Measurements from ENCODE around the gene HMBS. TPM values are rescaled to one million over a fixed set of nuclear protein-coding genes. Genes with fewer than 3 reads are reported as not detected.
"Not testable (repeated sequence)": the region's sequence is repeated elsewhere in the genome, so short reads cannot be mapped to it uniquely, and the experiment has no call there.

The HMBS gene
- polyA plus RNA-seq (ENCODE audit: insufficient read length in 4 of 4) = 10 to 100 TPM; 25.6 to 29.4 (median 28.8) TPM

GRCh38 chr11:119084663-119085436, at the start of gene HMBS:
TSS of gene HMBS (plus strand) at chr11:119084881. CDS start at chr11:119085034, 153 bp downstream.
- peak; percentile 93 to 96 (median 94) for DNase-seq (ENCODE audit: low read depth in 4 of 4, low spot score in 2 of 4)

GRCh38 chr11:119038884-119039283, 45.8 kb upstream of the HMBS start:
- DNase-seq (ENCODE audit: low read depth in 4 of 4, low spot score in 2 of 4) = no peak

GRCh38 chr11:119039471-119039870, 45.2 kb upstream of the HMBS start:
- not testable (repeated sequence) for DNase-seq (ENCODE audit: low read depth in 4 of 4, low spot score in 2 of 4)

DNA sequence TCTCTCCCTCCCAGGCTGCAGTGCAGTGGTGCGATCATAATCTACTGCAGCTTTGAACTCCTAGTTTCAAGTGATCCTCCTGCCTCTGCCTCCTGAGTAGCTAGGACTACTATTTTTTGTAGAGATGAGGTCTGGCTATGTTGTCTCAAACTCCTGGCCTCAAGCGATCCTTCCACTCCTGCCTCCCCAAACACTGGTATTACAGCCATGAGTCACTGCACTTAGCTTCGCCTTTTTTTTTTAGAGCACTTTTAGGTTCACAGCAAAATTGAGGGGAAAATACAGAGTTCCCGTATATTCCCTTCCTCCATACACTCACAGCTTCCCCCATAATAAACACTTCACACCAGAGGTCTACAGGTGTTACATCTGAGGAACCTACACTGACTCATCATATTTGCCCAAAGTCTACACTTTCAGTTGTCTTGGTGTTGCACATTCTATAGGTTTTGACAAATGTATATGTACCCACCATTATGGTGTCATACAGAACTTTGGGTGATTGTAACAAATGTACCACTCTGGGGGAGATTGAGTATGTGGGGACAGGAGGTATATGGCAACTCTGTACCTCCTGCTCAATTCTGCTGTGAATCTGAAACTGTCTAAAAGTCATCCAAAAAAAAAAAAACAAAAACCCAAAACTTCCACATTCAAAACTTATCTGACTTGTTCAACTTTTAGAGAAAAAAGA, 42.7 kb upstream of the HMBS start:
- no peak for DNase-seq (ENCODE audit: low read depth in 4 of 4, low spot score in 2 of 4)

DNA sequence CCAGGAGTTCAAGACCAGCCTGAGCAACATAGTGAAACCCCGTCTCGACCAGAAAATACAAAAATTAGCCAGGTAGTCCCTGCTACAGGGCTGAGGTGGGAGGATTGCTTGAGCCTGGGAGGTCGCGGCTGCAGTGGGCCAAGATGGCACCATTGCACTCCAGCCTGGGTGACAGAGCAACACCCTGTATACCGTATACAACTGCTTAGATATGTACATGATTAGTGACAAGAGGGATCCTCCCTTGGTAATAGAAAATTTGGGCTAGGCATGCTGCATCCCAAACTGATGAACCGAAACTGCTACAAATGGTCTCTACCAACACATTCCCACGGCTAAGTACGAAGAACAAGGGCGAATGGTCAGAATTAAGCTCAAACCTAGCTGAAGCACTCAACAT, 41.8 kb upstream of the HMBS start:
- DNase-seq (ENCODE audit: low read depth in 4 of 4, low spot score in 2 of 4) = no peak

DNA sequence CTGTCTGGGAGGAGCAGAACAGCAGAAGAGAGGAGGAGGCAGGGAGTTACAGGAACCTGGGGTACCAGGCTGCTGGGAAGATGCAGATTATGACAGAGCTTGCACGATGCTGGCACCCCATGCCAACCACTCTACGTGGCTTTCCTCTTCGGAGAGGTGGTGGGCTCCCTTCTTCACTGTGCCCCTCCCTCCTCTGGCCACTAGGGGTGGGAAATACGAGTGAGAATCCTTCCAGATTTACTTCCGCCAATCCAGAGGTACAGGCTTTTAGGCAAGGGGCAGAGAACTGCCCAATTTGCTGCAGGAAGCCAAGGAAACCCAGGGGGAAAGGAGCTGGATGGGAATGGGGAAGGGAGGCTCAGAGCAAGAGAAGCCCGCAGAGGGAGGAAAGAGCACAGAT, 40.0 kb upstream of the HMBS start:
- DNase-seq (ENCODE audit: low read depth in 4 of 4, low spot score in 2 of 4) = no peak

- no peak for DNase-seq (ENCODE audit: low read depth in 4 of 4, low spot score in 2 of 4)
These were observed 38.2 kb upstream of the HMBS start for GRCh38 chr11:119046489-119046888.

GRCh38 chr11:119047205-119047604, 37.5 kb upstream of the HMBS start:
- DNase-seq (ENCODE audit: low read depth in 4 of 4, low spot score in 2 of 4) = no peak

GRCh38 chr11:119048644-119049043, 36.0 kb upstream of the HMBS start:
- DNase-seq (ENCODE audit: low read depth in 4 of 4, low spot score in 2 of 4) = no peak

DNA sequence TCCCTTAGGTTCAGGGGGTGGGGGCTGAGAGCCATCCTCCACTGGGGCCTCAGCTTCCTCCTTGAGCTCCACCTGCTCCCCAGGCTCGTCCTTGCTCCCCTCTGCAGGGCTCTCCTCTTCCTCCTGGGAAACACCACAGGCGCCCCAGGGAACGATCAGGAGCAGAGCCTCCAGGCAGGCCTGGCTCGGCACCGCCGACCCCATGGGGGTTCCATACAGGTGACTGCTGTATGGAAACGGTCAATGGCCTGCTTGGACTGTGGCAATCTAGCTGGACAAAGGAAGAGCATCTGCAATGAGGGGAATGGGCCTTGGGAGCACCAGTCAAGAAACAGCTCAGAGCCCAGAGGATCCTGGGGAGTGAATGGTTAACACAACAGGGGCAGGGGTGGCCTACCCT, 35.6 kb upstream of the HMBS start:
- DNase-seq (ENCODE audit: low read depth in 4 of 4, low spot score in 2 of 4) = no peak

- no peak for DNase-seq (ENCODE audit: low read depth in 4 of 4, low spot score in 2 of 4)
These were observed 33.1 kb upstream of the HMBS start for GRCh38 chr11:119051440-119052162.

- no peak for DNase-seq (ENCODE audit: low read depth in 4 of 4, low spot score in 2 of 4)
These were observed 32.4 kb upstream of the HMBS start for GRCh38 chr11:119052163-119052814.

DNA sequence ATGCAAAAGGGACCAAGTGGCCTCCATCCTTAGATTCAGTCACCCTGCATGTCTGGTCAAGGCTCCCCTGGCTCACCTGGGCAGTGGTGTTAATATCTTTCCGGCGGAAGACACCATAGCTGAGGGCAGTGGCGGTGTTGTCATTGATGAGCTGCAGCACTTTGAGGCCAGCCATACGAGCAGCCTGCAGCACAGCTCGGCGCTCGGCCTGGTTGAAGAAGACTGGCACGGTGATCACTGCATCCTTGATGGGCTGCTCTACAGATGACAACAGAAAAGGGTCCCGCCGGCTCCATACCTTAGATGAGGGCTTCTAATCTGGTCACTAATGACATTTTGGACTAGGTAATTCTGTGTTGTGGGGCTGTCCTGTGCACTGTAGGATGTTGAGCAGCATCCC, 30.3 kb upstream of the HMBS start:
- DNase-seq (ENCODE audit: low read depth in 4 of 4, low spot score in 2 of 4) = no peak

DNA sequence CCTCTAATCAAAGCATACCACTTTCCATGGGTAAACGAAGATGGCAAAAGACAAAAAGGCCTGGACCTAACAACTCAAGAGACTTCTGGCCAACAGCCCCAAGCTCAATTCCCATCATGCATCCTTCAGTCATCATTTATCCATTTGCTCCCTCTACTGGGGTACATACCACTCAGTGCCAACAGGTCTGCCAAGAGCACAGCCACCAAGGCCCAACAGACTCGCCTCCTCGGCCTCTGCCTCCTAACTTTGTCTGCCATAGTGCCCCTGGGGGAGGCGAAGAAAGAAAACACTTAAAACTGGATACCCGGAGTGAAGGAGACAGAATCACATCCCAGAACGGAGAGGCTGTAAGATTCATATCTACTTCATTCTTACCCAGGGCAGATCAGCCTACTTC, 28.8 kb upstream of the HMBS start:
- DNase-seq (ENCODE audit: low read depth in 4 of 4, low spot score in 2 of 4) = no peak

DNA sequence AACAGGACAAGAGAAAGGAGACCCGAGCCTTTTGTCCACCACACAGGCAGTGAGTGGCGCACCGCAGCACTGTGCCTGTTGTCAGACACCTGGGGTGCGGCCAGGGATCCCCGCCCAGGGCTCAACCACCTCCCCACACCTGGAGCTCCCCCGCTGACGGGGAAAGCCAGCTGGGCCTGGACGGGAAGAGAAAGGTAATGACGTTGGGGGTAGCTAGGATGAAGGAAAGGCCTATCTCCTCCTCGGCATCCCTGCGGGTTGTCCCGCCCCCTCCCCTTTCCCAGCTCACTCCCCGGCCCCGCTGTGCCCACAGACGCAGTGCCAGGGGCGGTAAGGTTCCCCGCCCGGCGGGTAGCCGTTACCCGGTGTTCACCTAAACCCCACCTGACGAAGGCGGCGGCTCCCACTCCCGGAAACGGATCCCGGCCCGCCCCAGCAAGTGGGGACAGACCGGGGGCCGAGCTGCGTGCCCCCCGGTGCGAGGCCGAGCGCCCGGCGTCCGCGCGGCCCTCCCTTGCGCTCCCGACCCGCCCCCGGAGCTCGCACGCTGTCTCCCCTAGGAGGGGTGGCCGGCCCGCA, 28.2 kb upstream of the HMBS start:
- DNase-seq (ENCODE audit: low read depth in 4 of 4, low spot score in 2 of 4) = no peak

GRCh38 chr11:119057000-119057769, 27.5 kb upstream of the HMBS start, which contains the start of gene HYOU1:
TSS of gene HYOU1 (minus strand) at chr11:119057205. CDS start at chr11:119056160, 1,045 bp downstream.
- peak; percentile 63 to 92 (median 86) for DNase-seq (ENCODE audit: low read depth in 4 of 4, low spot score in 2 of 4)

DNA sequence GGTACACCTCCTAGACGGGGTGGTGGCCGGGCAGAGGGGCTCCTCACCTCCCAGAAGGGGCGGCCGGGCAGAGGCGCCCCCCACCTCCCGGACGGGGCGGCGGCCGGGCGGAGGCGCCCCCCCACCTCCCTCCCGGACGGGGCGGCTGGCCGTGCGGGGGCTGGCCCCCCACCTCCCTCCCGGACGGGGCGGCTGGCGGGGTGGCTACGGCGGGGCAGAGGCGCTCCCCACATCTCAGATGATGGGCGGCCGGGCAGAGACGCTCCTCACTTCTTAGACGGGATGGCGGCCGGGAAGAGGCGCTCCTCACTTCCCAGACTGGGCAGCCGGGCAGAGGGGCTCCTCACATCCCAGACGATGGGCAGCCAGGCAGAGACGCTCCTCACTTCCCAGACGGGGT, 25.6 kb upstream of the HMBS start:
- DNase-seq (ENCODE audit: low read depth in 4 of 4, low spot score in 2 of 4) = not testable (repeated sequence)

DNA sequence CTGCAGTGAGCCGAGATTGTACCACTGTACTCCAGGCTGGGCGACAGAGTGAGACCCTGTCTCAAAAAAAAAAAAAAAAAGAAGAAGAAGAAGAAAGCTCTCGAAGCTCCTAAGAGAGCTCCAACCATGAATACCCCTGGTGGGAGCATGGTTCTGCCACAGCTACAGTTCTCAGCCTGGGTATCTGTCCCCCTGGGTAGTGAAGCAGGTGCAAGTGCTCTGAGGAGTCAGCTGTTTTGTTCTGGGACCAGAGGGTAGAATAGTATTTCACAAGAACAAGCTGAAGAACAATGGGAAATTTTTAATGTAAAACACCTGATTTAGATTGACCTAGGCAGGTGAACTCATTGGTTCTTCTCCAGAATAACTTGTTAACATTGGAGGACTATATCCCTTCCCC, 23.4 kb upstream of the HMBS start:
- DNase-seq (ENCODE audit: low read depth in 4 of 4, low spot score in 2 of 4) = no peak

DNA sequence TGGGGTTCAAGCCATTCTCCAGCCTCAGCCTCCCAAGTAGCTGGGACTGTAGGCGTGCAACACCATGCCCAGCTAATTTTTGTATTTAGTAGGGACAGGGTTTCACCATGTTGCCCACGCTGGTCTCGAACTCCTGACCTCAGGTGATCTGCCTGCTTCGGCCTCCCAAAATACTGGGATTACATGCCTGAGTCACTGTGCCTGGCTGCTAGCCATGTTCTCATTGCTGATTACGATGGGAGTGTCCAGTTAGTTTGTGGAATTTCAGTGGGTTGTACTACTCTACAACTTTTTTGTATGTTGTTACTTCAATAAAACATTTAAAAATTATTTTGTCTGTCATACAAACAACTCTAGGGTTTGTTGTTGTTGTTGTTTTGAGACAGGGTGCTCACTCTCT, 21.9 kb upstream of the HMBS start:
- DNase-seq (ENCODE audit: low read depth in 4 of 4, low spot score in 2 of 4) = no peak

DNA sequence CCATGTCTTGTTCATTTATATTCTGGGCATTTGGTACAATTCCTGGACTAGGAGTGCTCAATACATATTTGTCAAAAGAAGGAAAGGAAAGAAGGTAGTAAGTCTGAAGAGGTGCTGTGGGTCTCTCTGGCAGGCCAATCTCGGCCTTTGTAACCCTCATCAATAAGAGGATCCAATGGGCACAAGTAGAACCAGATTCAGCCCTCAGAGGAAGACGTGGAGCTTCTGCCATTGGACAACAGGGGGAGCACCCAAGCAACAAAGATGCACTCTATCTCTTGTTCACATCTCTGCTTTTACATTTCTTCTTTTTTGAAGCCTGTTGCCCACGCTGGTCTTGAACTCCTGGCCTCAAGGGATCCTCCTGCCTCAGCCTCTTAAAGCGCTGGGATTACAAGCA, 19.3 kb upstream of the HMBS start:
- no peak for DNase-seq (ENCODE audit: low read depth in 4 of 4, low spot score in 2 of 4)
